ENCODE data around the gene ERCC4. TPM values are rescaled to one million over a fixed set of nuclear protein-coding genes. Genes with fewer than 3 reads are reported as not detected.
"Not testable (repeated sequence)": the region's sequence is repeated elsewhere in the genome, so short reads cannot be mapped to it uniquely, and the experiment has no call there.

The ERCC4 gene
- total RNA-seq, 1 experiment from 2014 or later: 23.4 TPM

DNA sequence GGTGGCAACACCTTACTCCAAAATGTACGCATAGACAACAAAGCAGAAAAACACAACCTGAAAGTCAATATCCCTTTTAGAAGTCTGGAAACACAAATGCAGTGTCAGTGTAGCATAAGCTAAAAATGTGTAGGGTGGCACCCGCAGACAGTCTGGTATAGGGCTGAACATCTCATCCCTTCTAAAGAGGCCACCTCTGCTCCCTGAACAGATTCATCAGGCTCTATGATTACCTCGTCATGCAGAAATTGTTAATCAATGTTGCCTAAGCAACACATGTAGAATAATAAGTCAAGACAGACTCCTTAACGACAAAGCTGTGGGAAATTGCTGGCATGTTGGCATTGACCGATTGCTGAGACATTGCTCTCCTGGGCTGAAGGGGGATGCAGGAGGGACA, 33.3 kb upstream of the ERCC4 start:
- ATAC-seq (no peak), DNase-seq (ENCODE audit: low read depth, low spot score) (no peak)
- H3K27ac ChIP-seq (ENCODE audit: low read length): no peak overlapping the region
- POLR2A ChIA-PET: no interaction called here
- CTCF ChIA-PET: no interaction called here
- no TSS peak for BruUV-seq (replicated peaks)
- intact Hi-C loops (cut with micrococcal nuclease; ENCODE audit: unreplicated experiment): no loop called here
- peaks cover 6% of the 10 kb centered on the region; the same call in 1 of the 2 replicates for H3K27me3 ChIP-seq (ENCODE audit: control insufficient read depth, insufficient read depth, low read length)
- in situ Hi-C loops (cut with HindIII; ENCODE audit: low pct_unique_long_range_greater_than_20kb, low sequenced_read_pairs): no loop called here
- TF ChIP-seq SIN3A (IDR thresholded peaks at IDR 0.05; ENCODE audit: borderline replicate concordance, insufficient read depth, low read depth, low read length) (no peak), TCF7L2 (IDR thresholded peaks at IDR 0.05; ENCODE audit: low read depth, low read length) (no peak), POLR2AphosphoS5 (IDR thresholded peaks at IDR 0.05; ENCODE audit: low read depth, low read length) (no peak)
- TF ChIP-seq, protein P1, sequence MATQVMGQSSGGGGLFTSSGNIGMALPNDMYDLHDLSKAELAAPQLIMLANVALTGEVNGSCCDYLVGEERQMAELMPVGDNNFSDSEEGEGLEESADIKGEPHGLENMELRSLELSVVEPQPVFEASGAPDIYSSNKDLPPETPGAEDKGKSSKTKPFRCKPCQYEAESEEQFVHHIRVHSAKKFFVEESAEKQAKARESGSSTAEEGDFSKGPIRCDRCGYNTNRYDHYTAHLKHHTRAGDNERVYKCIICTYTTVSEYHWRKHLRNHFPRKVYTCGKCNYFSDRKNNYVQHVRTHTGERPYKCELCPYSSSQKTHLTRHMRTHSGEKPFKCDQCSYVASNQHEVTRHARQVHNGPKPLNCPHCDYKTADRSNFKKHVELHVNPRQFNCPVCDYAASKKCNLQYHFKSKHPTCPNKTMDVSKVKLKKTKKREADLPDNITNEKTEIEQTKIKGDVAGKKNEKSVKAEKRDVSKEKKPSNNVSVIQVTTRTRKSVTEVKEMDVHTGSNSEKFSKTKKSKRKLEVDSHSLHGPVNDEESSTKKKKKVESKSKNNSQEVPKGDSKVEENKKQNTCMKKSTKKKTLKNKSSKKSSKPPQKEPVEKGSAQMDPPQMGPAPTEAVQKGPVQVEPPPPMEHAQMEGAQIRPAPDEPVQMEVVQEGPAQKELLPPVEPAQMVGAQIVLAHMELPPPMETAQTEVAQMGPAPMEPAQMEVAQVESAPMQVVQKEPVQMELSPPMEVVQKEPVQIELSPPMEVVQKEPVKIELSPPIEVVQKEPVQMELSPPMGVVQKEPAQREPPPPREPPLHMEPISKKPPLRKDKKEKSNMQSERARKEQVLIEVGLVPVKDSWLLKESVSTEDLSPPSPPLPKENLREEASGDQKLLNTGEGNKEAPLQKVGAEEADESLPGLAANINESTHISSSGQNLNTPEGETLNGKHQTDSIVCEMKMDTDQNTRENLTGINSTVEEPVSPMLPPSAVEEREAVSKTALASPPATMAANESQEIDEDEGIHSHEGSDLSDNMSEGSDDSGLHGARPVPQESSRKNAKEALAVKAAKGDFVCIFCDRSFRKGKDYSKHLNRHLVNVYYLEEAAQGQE (IDR thresholded peaks at IDR 0.05; ENCODE audit: insufficient read depth in 1 of 2, low read depth in 2 of 2, low read length in 1 of 2): no peak
- TF ChIP-seq, protein P2, sequence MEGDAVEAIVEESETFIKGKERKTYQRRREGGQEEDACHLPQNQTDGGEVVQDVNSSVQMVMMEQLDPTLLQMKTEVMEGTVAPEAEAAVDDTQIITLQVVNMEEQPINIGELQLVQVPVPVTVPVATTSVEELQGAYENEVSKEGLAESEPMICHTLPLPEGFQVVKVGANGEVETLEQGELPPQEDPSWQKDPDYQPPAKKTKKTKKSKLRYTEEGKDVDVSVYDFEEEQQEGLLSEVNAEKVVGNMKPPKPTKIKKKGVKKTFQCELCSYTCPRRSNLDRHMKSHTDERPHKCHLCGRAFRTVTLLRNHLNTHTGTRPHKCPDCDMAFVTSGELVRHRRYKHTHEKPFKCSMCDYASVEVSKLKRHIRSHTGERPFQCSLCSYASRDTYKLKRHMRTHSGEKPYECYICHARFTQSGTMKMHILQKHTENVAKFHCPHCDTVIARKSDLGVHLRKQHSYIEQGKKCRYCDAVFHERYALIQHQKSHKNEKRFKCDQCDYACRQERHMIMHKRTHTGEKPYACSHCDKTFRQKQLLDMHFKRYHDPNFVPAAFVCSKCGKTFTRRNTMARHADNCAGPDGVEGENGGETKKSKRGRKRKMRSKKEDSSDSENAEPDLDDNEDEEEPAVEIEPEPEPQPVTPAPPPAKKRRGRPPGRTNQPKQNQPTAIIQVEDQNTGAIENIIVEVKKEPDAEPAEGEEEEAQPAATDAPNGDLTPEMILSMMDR (IDR thresholded peaks at IDR 0.05): no peak
- H3K9me3 ChIP-seq (ENCODE audit: control insufficient read depth, insufficient read depth, low read depth, low read length): 0 out of 2 replicates have a peak, but pooled peaks cover 5% of the 10 kb centered on the region
- no peaks in the 10 kb centered on the region; the same call in 1 of the 2 replicates for H3K4me1 ChIP-seq (ENCODE audit: control insufficient read depth, insufficient read depth, low read length)
- no peaks in the 10 kb centered on the region for H3K36me3 ChIP-seq (ENCODE audit: control insufficient read depth, insufficient read depth, low read length)
- H3K4me3 ChIP-seq (ENCODE audit: low read depth in 2 of 2, low read length in 2 of 2): no peak overlapping the region

DNA sequence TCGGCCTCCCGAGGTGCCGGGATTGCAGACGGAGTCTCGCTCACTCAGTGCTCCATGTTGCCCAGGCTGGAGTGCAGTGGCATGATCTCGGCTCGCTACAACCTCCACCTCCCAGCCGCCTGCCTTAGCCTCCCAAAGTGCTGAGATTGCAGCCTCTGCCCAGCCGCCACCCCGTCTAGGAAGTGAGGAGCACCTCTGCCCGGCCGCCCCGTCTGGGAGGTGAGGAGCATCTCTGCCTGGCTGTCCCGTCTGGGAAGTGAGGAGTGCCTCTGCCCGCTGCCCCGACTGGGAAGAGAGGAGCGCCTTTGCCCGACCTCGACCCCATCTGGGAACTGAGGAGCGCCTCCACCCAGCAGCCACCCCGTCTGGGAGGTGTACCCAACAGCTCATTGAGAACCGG, 30.6 kb upstream of the ERCC4 start:
- CTCF ChIA-PET; H3K4me3 ChIP-seq (ENCODE audit: low read depth in 2 of 2, low read length in 2 of 2); H3K4me1 ChIP-seq (ENCODE audit: control insufficient read depth, insufficient read depth, low read length); H3K27ac ChIP-seq (ENCODE audit: low read length); BruUV-seq (replicated peaks); intact Hi-C loops (cut with micrococcal nuclease; ENCODE audit: unreplicated experiment); POLR2A ChIA-PET; H3K9me3 ChIP-seq (ENCODE audit: control insufficient read depth, insufficient read depth, low read depth, low read length); DNase-seq (ENCODE audit: low read depth, low spot score); H3K36me3 ChIP-seq (ENCODE audit: control insufficient read depth, insufficient read depth, low read length); in situ Hi-C loops (cut with HindIII; ENCODE audit: low pct_unique_long_range_greater_than_20kb, low sequenced_read_pairs); ATAC-seq: not testable (repeated sequence)
- peaks cover 13% of the 10 kb centered on the region; the same call in 1 of the 2 replicates for H3K27me3 ChIP-seq (ENCODE audit: control insufficient read depth, insufficient read depth, low read length)

DNA sequence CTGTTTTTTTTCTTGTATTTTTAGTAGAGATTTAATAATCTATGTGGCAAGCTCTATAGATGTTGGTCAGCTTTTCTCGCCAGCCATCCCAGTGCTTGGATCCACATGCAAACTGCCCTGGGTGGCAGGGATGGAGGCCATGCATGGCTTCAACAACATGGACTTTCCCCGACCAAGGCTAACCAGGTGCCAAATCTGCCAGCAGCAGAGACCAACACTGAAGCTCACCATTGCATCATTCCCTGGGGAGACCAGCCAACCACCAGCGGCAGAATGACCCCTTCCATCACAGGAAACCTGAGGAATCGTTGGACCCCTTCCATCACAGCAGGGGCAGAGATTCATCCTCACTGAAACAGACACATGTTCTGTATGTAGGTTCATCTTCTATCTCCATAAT, 27.7 kb upstream of the ERCC4 start:
- no peaks in the 10 kb centered on the region for H3K4me1 ChIP-seq (ENCODE audit: control insufficient read depth, insufficient read depth, low read length)
- ATAC-seq: no peak
- no peak for DNase-seq (ENCODE audit: low read depth, low spot score)
- TF ChIP-seq, protein P2 (IDR thresholded peaks at IDR 0.05): no peak
- TF ChIP-seq SIN3A (IDR thresholded peaks at IDR 0.05; ENCODE audit: borderline replicate concordance, insufficient read depth, low read depth, low read length) (no peak), TCF7L2 (IDR thresholded peaks at IDR 0.05; ENCODE audit: low read depth, low read length) (no peak), POLR2AphosphoS5 (IDR thresholded peaks at IDR 0.05; ENCODE audit: low read depth, low read length) (no peak)
- TF ChIP-seq, protein P1 (IDR thresholded peaks at IDR 0.05; ENCODE audit: insufficient read depth in 1 of 2, low read depth in 2 of 2, low read length in 1 of 2): no peak
- H3K36me3 ChIP-seq (ENCODE audit: control insufficient read depth, insufficient read depth, low read length): no peaks in the 10 kb centered on the region
- intact Hi-C loops (cut with micrococcal nuclease; ENCODE audit: unreplicated experiment): no loop called here
- ChIA-PET CTCF (interaction anchor here (0.7 kb wide), 1 partner anchor 311 kb away, joined by 13 read pairs; no protein-coding TSS in a partner anchor), POLR2A (no interaction called here)
- BruUV-seq (replicated peaks): no TSS peak
- in situ Hi-C loops (cut with HindIII; ENCODE audit: low pct_unique_long_range_greater_than_20kb, low sequenced_read_pairs): no loop called here
- H3K27ac ChIP-seq (ENCODE audit: low read length): no peak overlapping the region
- H3K4me3 ChIP-seq (ENCODE audit: low read depth in 2 of 2, low read length in 2 of 2): no peak overlapping the region
- H3K27me3 ChIP-seq (ENCODE audit: control insufficient read depth, insufficient read depth, low read length): peaks cover 28% of the 10 kb centered on the region
- 0 out of 2 replicates have a peak, but pooled peaks cover 5% of the 10 kb centered on the region for H3K9me3 ChIP-seq (ENCODE audit: control insufficient read depth, insufficient read depth, low read depth, low read length)

Data from Panc1 (cell line).